Stomach (tissue), 4 donors: ENCODE data around the gene ASB9.

Experiments
- EP300 ChIP-seq: sonication (generic); formaldehyde crosslinking; IDR thresholded peaks from one replicate; pipeline ENCODE4 v1.6.1; 2017; ENCODE audit warnings: antibody characterized with exemption
- POLR2A ChIP-seq, 4 donors: fragments of 450-650 bp; IDR thresholded peaks; one replicate each; pipeline ENCODE4 v1.6.1; 2016; ENCODE audit warnings: antibody characterized with exemption in 4 of 4, control low read depth in 2 of 4, mild to moderate bottlenecking in 1 of 4, moderate library complexity in 1 of 4

GRCh38 chrX:15204130-15204751, 65.6 kb downstream of the ASB9 start:
- TF ChIP-seq POLR2A (IDR thresholded peaks at IDR 0.05) (no peak), EP300 (no peak)
